OCI-LY1 (cell line): Measurements from ENCODE around the gene STARD4.

Experiments used
- CTCF ChIP-seq: fragments of 200-600 bp; sonication (generic), shearing (Covaris generic); IDR thresholded peaks from 2 replicates; pipeline ENCODE4 v1.5.1; 2017; ENCODE audit warnings: mild to moderate bottlenecking, antibody characterized with exemption, low read length, moderate library complexity, mixed read lengths
- EZH2 ChIP-seq: fragments of 200-600 bp; sonication (generic), shearing (Covaris generic); IDR thresholded peaks from 2 replicates; pipeline ENCODE4 v1.8.0; 2017; ENCODE audit warnings: borderline replicate concordance, mixed run types, mild to moderate bottlenecking, antibody characterized with exemption, low read length, moderate library complexity, mixed read lengths

DNA sequence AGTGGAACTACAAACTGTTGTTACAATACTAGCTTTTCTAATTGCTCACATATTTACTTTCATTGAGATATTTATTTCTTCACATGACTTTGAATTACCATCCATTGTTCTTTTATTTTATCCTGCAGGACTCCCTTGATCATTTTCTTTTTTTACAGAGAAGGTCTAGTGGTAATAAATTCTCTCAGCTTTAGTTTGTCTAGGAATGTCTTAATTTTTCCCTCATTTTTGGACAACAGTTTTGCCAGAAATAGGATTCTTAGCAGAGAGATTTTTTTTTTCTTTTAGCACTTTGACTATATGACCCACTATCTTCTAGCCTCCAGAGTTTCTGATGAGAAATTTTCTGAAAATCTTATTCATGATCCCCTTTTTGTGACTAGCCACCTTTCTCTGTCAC, 47.3 kb upstream of the STARD4 start:
- no peak for TF ChIP-seq CTCF
- TF ChIP-seq EZH2 = no peak
